T-cell (primary cell): ENCODE measurements around the gene MRPL24. TPM values are rescaled to one million over a fixed set of nuclear protein-coding genes. Genes with fewer than 3 reads are reported as not detected.

Experiments used
- ATAC-seq, 4 experiments: fragments of 200-7000 bp in 3 of 4; fragments of 150-1000 bp in 1 of 4; cut with Tn5 transposase; replicated peaks in 1 of 4; 1 replicate in 3 of 4; 2 replicates in 1 of 4; pipeline ENCODE4 v1.10.0; 2021; ENCODE audit warnings: moderate library complexity in 3 of 4, mild to moderate bottlenecking in 2 of 4, moderate number of reproducible peaks in 1 of 4
- CTCF ChIA-PET, 2 donors: fragments of 300-600 bp; sonication (Branson Sonifier 250); formaldehyde crosslinking; loops; one replicate each; lab custom pipeline; 2022; ENCODE audit warnings: antibody characterized with exemption in 2 of 2; lab: Charles Lee
- POLR2A ChIA-PET, 2 donors: fragments of 300-600 bp; sonication (Branson Sonifier 250); formaldehyde crosslinking; loops; one replicate each; lab custom pipeline; 2022; ENCODE audit warnings: antibody characterized with exemption in 2 of 2; lab: Charles Lee
- DNase-seq, 35 experiments: peaks; one replicate each; pipeline versions ENCODE4 v3.0.0 to v3.0.0-alpha.2; 2013 to 2023
- H3K27ac ChIP-seq: one replicate; pipeline ENCODE4 v1.5.1; 2013; ENCODE audit warnings: low read length
- H3K27me3 ChIP-seq, 2 experiments: replicated peaks in 1 of 2; 1 replicate in 1 of 2; 2 replicates in 1 of 2; pipeline versions ENCODE4 v1.6.1 to v1.7.0; 2013; ENCODE audit warnings: low read length in 1 of 2, mixed read lengths in 1 of 2; ENCODE audit not compliant: control insufficient read depth in 2 of 2, insufficient read depth in 2 of 2; ENCODE audit errors: extremely low read depth in 1 of 2
- H3K36me3 ChIP-seq, 2 donors: 1 replicate in 1 of 2; 2 replicates in 1 of 2; pipeline versions ENCODE4 v1.6.1 to v1.7.0; 2013; ENCODE audit warnings: low read length in 1 of 2; ENCODE audit not compliant: control insufficient read depth in 2 of 2, insufficient read depth in 1 of 2; ENCODE audit errors: extremely low read depth in 1 of 2
- H3K4me1 ChIP-seq, 2 experiments: 1 replicate in 1 of 2; 2 replicates in 1 of 2; pipeline versions ENCODE4 v1.6.1 to v1.7.0; 2013; ENCODE audit warnings: low read length in 2 of 2, mixed read lengths in 1 of 2; ENCODE audit not compliant: insufficient read depth in 2 of 2, control insufficient read depth in 1 of 2; ENCODE audit errors: extremely low read depth in 1 of 2
- H3K4me3 ChIP-seq, 2 donors: 1 replicate in 1 of 2; 2 replicates in 1 of 2; pipeline versions ENCODE4 v1.5.1 to v1.7.0; 2013; ENCODE audit warnings: mild to moderate bottlenecking in 2 of 2, low read length in 1 of 2, moderate library complexity in 1 of 2; ENCODE audit not compliant: control insufficient read depth in 1 of 2; ENCODE audit errors: extremely low read depth in 1 of 2
- H3K9me3 ChIP-seq: 2 replicates; pipeline ENCODE4 v1.7.0; 2013
- H3K27ac Mint-ChIP-seq, 2 donors: one replicate each; pipeline ENCODE4 v1.8.0; 2020 to 2021; ENCODE audit warnings: mild to moderate bottlenecking in 2 of 2, mixed read lengths in 2 of 2
- H3K27me3 Mint-ChIP-seq, 2 donors: one replicate each; pipeline ENCODE4 v1.8.0; 2021 to 2022; ENCODE audit warnings: mixed read lengths in 2 of 2
- H3K36me3 Mint-ChIP-seq: one replicate; pipeline ENCODE4 v1.8.0; 2021; ENCODE audit warnings: mixed read lengths
- H3K4me1 Mint-ChIP-seq, 3 donors: one replicate each; pipeline ENCODE4 v1.8.0; 2020 to 2022; ENCODE audit warnings: mixed read lengths in 3 of 3, mild to moderate bottlenecking in 1 of 3
- H3K4me3 Mint-ChIP-seq, 3 donors: one replicate each; pipeline ENCODE4 v1.8.0; 2020 to 2022; ENCODE audit warnings: mild to moderate bottlenecking in 3 of 3, mixed read lengths in 3 of 3, moderate library complexity in 3 of 3
- H3K9me3 Mint-ChIP-seq, 3 donors: one replicate each; pipeline ENCODE4 v1.8.0; 2020 to 2022; ENCODE audit warnings: mixed read lengths in 3 of 3
- WGBS: methylation state at CpG from one replicate; pipeline ENCODE4 v1.1.5; 2013; ENCODE audit warnings: missing lambda C conversion rate; ENCODE audit not compliant: insufficient coverage; 5-methylcytosine and 5-hydroxymethylcytosine counted together
- total RNA-seq, 35 experiments: library from RNA in 6 of 35; stranded (reverse) in 6 of 35; fragments of 120-200 nt in 1 of 35; gene quantifications; one replicate each; pipeline versions ENCODE4 v1.2.1 to v1.2.4 and lab custom pipeline; 2013 to 2026

The MRPL24 gene
- total RNA-seq, 5 donors from 2014 or later (not counting 1 experiment from before 2014, with no cell fraction given) = 23.8 to 66.6 (median 52.6) TPM

- Mint-ChIP-seq H3K36me3 (no peaks in the 10 kb centered on the region), H3K27ac (peak overlapping the region in 1 of 2 donors; percentile 12), H3K9me3 (no peaks in the 10 kb centered on the region), H3K4me1 (peaks cover 23 to 33% (median 26%) of the 10 kb centered on the region in 3 donors), H3K27me3 (peaks cover 41 to 61% of the 10 kb centered on the region in 2 donors), H3K4me3 (peak overlapping the region in 1 of 3 donors; percentile 25)
- Histone ChIP-seq H3K27ac (no peak overlapping the region), H3K36me3 (no peaks in the 10 kb centered on the region), H3K4me3 (no peak overlapping the region), H3K27me3 (peaks cover 5 to 84% of the 10 kb centered on the region in 2 experiments), H3K9me3 (no peaks in the 10 kb centered on the region), H3K4me1 (peaks cover 18 to 32% of the 10 kb centered on the region in 2 experiments)
- ATAC-seq (peak; percentile 94 to 96 (median 96)), DNase-seq (peak; percentile 43 to 84 (median 70))
- ChIA-PET CTCF (interaction anchor here (0.6 to 6.2 kb wide), 25 partner anchors 11 to 396 kb away, joined by 3 to 68 read pairs (median 4); partner anchors contain the start of genes CRABP2 (in 2 of the 2), METTL25B (in 2 of the 2), ISG20L2 (in 1 of the 2) and MRPL24 (in 1 of the 2)), POLR2A (interaction anchor here (0.5 to 0.6 kb wide), 3 partner anchors 53 to 110 kb away, joined by 3 to 6 read pairs (median 3); no protein-coding TSS in a partner anchor)
- 2% methylated on average over 18 of the region's 23 CpGs for WGBS
Measured at GRCh38 chr1:156689035-156689952, 51.6 kb downstream of the MRPL24 start.

Other genes starting within 250 kb of the MRPL24 start
- gene MEF2D, start 240.3 kb downstream of the MRPL24 start, total RNA-seq = 100 to 1,000 TPM in 2 of 5 donors, 10 to 100 TPM in 3; 60.7 to 133 (median 79.3) TPM
- under 1 TPM in 4 of 5 donors, not detected in 1; 0.13 to 0.19 (median 0.18) TPM for gene IQGAP3, start 168.5 kb downstream of the MRPL24 start, total RNA-seq
- gene TTC24, start 161.4 kb downstream of the MRPL24 start, total RNA-seq = 10 to 100 TPM in 4 of 5 donors, 1 to 10 TPM in 1; 9.9 to 43.6 (median 16.4) TPM
- 10 to 100 TPM; 32.4 to 47.7 (median 41.7) TPM for gene NAXE, start 149.3 kb downstream of the MRPL24 start, total RNA-seq
- 10 to 100 TPM; 34.3 to 41.6 (median 40.6) TPM for gene GPATCH4, start 139.6 kb downstream of the MRPL24 start, total RNA-seq
- gene HAPLN2, start 121.7 kb downstream of the MRPL24 start, total RNA-seq = under 1 TPM in 1 of 5 donors, not detected in 4; 0.33 TPM
- gene BCAN, start 99.0 kb downstream of the MRPL24 start, total RNA-seq = not detected
- under 1 TPM in 3 of 5 donors, not detected in 2; 0.10 to 0.35 (median 0.25) TPM for gene NES, start 63.7 kb downstream of the MRPL24 start, total RNA-seq
- 1 to 10 TPM in 4 of 5 donors, under 1 TPM in 1; 0.76 to 3.6 (median 1.6) TPM for gene CRABP2, start 35.5 kb downstream of the MRPL24 start, total RNA-seq
- 10 to 100 TPM; 13.0 to 36.1 (median 32.3) TPM for gene METTL25B, start 12.6 kb downstream of the MRPL24 start, total RNA-seq
- gene ISG20L2, start 12.3 kb downstream of the MRPL24 start, total RNA-seq = 10 to 100 TPM; 35.3 to 63.7 (median 44.3) TPM
- gene HDGF, start 10.6 kb upstream of the MRPL24 start, total RNA-seq = 100 to 1,000 TPM in 2 of 5 donors, 10 to 100 TPM in 3; 72.9 to 108 (median 90.3) TPM
- 10 to 100 TPM; 55.3 to 67.7 (median 65.4) TPM for gene PRCC, start 26.4 kb upstream of the MRPL24 start, total RNA-seq
- gene SH2D2A, start 75.8 kb upstream of the MRPL24 start, total RNA-seq = 100 to 1,000 TPM in 1 of 5 donors, 10 to 100 TPM in 4; 42.8 to 110 (median 66.8) TPM
- gene INSRR, start 118.0 kb upstream of the MRPL24 start, total RNA-seq = under 1 TPM in 1 of 5 donors, not detected in 4; 0.07 TPM
- 1 to 10 TPM in 1 of 5 donors, under 1 TPM in 4; 0.36 to 1.2 (median 0.60) TPM for gene NTRK1, start 119.8 kb upstream of the MRPL24 start, total RNA-seq
- gene PEAR1, start 152.6 kb upstream of the MRPL24 start, total RNA-seq = under 1 TPM; 0.09 to 0.67 (median 0.28) TPM
- gene LRRC71, start 179.5 kb upstream of the MRPL24 start, total RNA-seq = not detected